Panc1 (cell line): ENCODE measurements around the gene APLP1. TPM values are rescaled to one million over a fixed set of nuclear protein-coding genes. Genes with fewer than 3 reads are reported as not detected.

ENCODE experiments used
- ATAC-seq: fragments of 200-7000 bp; cut with Tn5 transposase; 2 replicates; pipeline ENCODE4 v1.9.1; 2020; ENCODE audit warnings: mild to moderate bottlenecking, moderate library complexity
- BruUV-seq: library from RNA; stranded (reverse); fragments of 400-500 nt; replicated peaks from 2 replicates; lab custom pipeline; 2021; lab: Mats Ljungman, UMichigan
- CTCF ChIA-PET: fragments of 300-600 bp; sonication (Branson Sonifier 250); formaldehyde crosslinking; loops from one replicate; lab custom pipeline; 2022; ENCODE audit warnings: antibody characterized with exemption; lab: Charles Lee
- POLR2A ChIA-PET: fragments of 300-600 bp; sonication (Branson Sonifier 250); formaldehyde crosslinking; loops from one replicate; lab custom pipeline; 2022; ENCODE audit warnings: antibody characterized with exemption; lab: Charles Lee
- DNase-seq: peaks from one replicate; pipeline ENCODE4 v3.0.0-alpha.2; 2010; ENCODE audit warnings: low read depth, low spot score
- H3K27ac ChIP-seq: 2 replicates; pipeline ENCODE4 v1.5.1; 2011; ENCODE audit warnings: mild to moderate bottlenecking, low read length, inconsistent platforms
- H3K27me3 ChIP-seq: fragments of 200-500 bp; sonication (Bioruptor generic); 2 replicates; pipeline ENCODE4 v1.6.0; 2014; ENCODE audit warnings: low read length, inconsistent platforms; ENCODE audit not compliant: control insufficient read depth, insufficient read depth
- H3K36me3 ChIP-seq: fragments of 200-500 bp; sonication (Bioruptor generic); 2 replicates; pipeline ENCODE4 v1.5.1; 2014; ENCODE audit warnings: inconsistent platforms, mild to moderate bottlenecking, low read length, moderate library complexity; ENCODE audit not compliant: control insufficient read depth, insufficient read depth
- H3K4me1 ChIP-seq: 2 replicates; pipeline ENCODE4 v1.5.1; 2011; ENCODE audit warnings: inconsistent platforms, mild to moderate bottlenecking, low read length, moderate library complexity; ENCODE audit not compliant: control insufficient read depth, insufficient read depth
- H3K4me3 ChIP-seq, 2 experiments: 2 replicates each; pipeline ENCODE4 v1.5.1; 2011 to 2012; ENCODE audit warnings: low read depth in 2 of 2, low read length in 2 of 2, mild to moderate bottlenecking in 2 of 2, inconsistent platforms in 1 of 2, moderate library complexity in 1 of 2
- H3K9me3 ChIP-seq: fragments of 200-500 bp; sonication (Bioruptor generic); 2 replicates; pipeline ENCODE4 v1.5.1; 2014; ENCODE audit warnings: low read depth, mild to moderate bottlenecking, inconsistent platforms, low read length, moderate library complexity; ENCODE audit not compliant: control insufficient read depth, insufficient read depth
- CTCF ChIP-seq: fragments of 450-650 bp; IDR thresholded peaks from 2 replicates; pipeline ENCODE4 v1.5.1; 2017; ENCODE audit warnings: mild to moderate bottlenecking
- POLR2AphosphoS5 ChIP-seq: IDR thresholded peaks from 2 replicates; pipeline ENCODE4 v1.6.1; 2012; ENCODE audit warnings: mild to moderate bottlenecking, low read depth, low read length, moderate library complexity
- REST ChIP-seq, 2 experiments: IDR thresholded peaks; 2 replicates each; pipeline ENCODE4 v1.6.1; 2011 to 2012; ENCODE audit warnings: low read depth in 2 of 2, control low read depth in 1 of 2, low read length in 1 of 2, mild to moderate bottlenecking in 1 of 2, moderate library complexity in 1 of 2; ENCODE audit not compliant: insufficient read depth in 1 of 2
- SIN3A ChIP-seq: IDR thresholded peaks from 2 replicates; pipeline ENCODE4 v1.6.1; 2012; ENCODE audit warnings: low read depth, mild to moderate bottlenecking, low read length, moderate library complexity, borderline replicate concordance; ENCODE audit not compliant: insufficient read depth
- TCF7L2 ChIP-seq: IDR thresholded peaks from 2 replicates; pipeline ENCODE4 v1.6.1; 2011; ENCODE audit warnings: mild to moderate bottlenecking, low read depth, low read length, inconsistent platforms
- in situ Hi-C: cut with HindIII; loops from 2 replicates; pipeline ENCODE4 v1.10.0; 2016; ENCODE audit warnings: low sequenced_read_pairs, low pct_unique_long_range_greater_than_20kb
- intact Hi-C: fragments of 100-400 bp; cut with micrococcal nuclease; formaldehyde crosslinking; loops from one replicate; pipeline ENCODE4 v1.10.0; 2022; ENCODE audit not compliant: unreplicated experiment
- total RNA-seq: library from RNA; stranded (reverse); gene quantifications from one replicate; pipeline ENCODE4 v1.2.1, GENCODE V29; 2021; ENCODE audit not compliant: unreplicated experiment

The APLP1 gene
- total RNA-seq, 1 experiment from 2014 or later: 74.6 TPM

- H3K4me3 ChIP-seq: no peak overlapping the region
- ChIA-PET CTCF (interaction anchor here (0.6 to 0.9 kb wide), 3 partner anchors 13 to 82 kb away, joined by 3 read pairs; no protein-coding TSS in a partner anchor), POLR2A (interaction anchor here (0.7 kb wide), 1 partner anchor 63 kb away, joined by 4 read pairs; no protein-coding TSS in a partner anchor)
- BruUV-seq: no TSS peak
- peaks cover 9% of the 10 kb centered on the region for H3K4me1 ChIP-seq
- no peak for ATAC-seq
- H3K36me3 ChIP-seq: no peaks in the 10 kb centered on the region
- intact Hi-C loops (no loop called here), in situ Hi-C loops (no loop called here)
- no peak overlapping the region for H3K27ac ChIP-seq
- no peak for DNase-seq
- H3K27me3 ChIP-seq: no peaks in the 10 kb centered on the region
- no peaks in the 10 kb centered on the region for H3K9me3 ChIP-seq
- TF ChIP-seq REST (IDR thresholded peaks at IDR 0.05; ENCODE audit: insufficient read depth in 1 of 2, low read depth in 2 of 2, low read length in 1 of 2) (no peak), CTCF (no peak), SIN3A (no peak), TCF7L2 (no peak), POLR2AphosphoS5 (no peak)
Measured at GRCh38 chr19:35870798-35871197, 2.4 kb downstream of the APLP1 start.

GRCh38 chr19:35871611-35872010 is 3.2 kb downstream of the APLP1 start:
- DNase-seq (no peak), ATAC-seq (no peak)
- H3K9me3 ChIP-seq: no peaks in the 10 kb centered on the region
- H3K36me3 ChIP-seq: no peaks in the 10 kb centered on the region
- H3K4me1 ChIP-seq: peaks cover 9% of the 10 kb centered on the region
- H3K4me3 ChIP-seq: no peak overlapping the region
- in situ Hi-C loops: no loop called here
- ChIA-PET POLR2A (no interaction called here), CTCF (no interaction called here)
- no TSS peak for BruUV-seq
- intact Hi-C loops: no loop called here
- TF ChIP-seq REST (IDR thresholded peaks at IDR 0.05; ENCODE audit: insufficient read depth in 1 of 2, low read depth in 2 of 2, low read length in 1 of 2): no peak
- no peak for TF ChIP-seq POLR2AphosphoS5
- TF ChIP-seq CTCF: no peak
- no peak for TF ChIP-seq TCF7L2
- no peak for TF ChIP-seq SIN3A
- no peaks in the 10 kb centered on the region for H3K27me3 ChIP-seq
- no peak overlapping the region for H3K27ac ChIP-seq
